ENCODE data around the gene GTF2F1.

GTF2F1 gene

DNA sequence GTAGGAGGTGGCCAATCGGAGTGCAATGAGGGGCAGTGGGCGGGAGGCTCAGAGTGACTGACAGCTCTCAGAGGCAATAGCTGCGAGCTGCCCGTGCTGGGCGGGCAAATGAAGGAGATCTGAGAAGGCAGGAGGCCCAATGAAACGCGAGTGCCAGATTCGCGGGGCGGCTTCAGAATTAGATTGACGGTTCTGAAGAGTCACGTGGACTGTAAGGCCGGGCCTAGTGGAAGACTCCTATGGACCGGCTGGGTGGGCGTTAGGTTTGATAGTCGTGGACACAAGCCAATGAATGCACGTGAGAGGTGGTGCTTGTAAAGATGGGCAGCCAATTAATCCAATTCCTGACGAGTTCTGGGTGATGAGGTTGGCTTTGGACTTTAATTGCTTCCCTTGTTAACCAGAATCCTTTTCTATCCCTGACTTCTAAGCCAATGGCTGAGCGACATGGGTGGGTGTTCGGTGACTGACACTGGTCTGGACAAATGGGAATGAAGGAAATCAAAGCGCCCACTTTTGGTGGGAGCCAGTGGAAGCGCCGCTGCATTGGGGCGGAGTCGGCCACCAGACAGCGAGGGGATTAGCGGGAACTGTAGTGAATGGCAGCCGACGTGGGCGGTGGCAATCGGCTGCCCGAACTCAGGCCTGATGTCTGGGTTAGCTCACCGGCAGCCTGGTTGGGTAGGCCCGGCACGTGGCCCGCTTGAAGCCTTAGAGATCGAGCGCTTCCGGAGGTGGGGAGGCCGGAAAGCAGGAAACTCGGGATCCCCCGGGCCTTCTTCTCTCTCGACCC is 32.2 kb upstream of the GTF2F1 start:
- no peak overlapping the region for H3K4me3 ChIP-seq (ENCODE audit: low read depth, low read length)
- in situ Hi-C loops (cut with HindIII; ENCODE audit: low sequenced_read_pairs): no loop called here
- peak; percentile 100 for DNase-seq (ENCODE audit: low read depth)
- TF ChIP-seq CTCF (IDR thresholded peaks at IDR 0.05; ENCODE audit: low read depth, low read length, missing control alignments): no peak

DNA sequence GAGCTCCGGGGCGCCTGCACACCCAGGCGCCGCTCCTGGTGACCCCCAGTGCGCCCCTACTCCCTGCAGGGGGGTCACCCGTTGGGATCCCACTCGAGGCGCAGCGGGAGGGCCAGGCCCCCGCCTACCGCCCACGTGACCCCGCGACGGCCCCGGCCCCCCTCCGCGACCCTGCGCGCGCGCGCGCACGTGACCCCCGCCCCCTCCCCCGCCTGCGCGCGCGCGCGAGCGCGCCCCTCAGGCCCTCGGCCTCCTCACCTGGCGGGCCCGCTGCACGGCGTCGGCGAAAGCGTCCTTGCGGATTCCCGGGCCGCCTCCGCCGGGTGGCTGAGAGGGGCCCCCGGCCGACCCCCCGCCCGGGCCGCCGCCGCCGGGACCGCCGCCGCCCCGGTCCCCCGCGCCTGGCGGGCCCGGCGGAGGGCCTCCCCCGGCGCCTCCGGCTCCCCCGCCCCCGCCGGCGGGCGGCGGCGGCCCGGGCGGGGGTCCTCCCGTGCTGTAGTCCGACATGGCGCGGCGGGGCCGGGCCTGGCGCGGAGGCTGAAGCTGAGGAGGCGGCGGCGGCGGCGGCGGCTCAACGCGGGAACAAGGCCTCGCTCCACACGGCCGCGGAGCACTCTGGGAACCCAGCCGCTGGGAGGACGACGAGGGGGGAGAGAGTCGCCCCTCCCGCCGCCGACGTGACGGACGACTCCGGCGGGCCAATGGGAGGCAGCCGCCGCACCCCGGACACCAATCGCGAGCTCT is 31.4 kb upstream of the GTF2F1 start, which contains the start of gene KHSRP:
Gene KHSRP, minus strand, starts transcription at position 617 of the 744 bp plus-strand sequence. Its CDS starts 110 bp downstream, at position 507.
- DNase-seq (ENCODE audit: low read depth): no peak
- TF ChIP-seq CTCF (IDR thresholded peaks at IDR 0.05; ENCODE audit: low read depth, low read length, missing control alignments): no peak
- in situ Hi-C loops (cut with HindIII; ENCODE audit: low sequenced_read_pairs): no loop called here
- H3K4me3 ChIP-seq (ENCODE audit: low read depth, low read length): peak within 1 kb of the TSS; percentile 78

DNA sequence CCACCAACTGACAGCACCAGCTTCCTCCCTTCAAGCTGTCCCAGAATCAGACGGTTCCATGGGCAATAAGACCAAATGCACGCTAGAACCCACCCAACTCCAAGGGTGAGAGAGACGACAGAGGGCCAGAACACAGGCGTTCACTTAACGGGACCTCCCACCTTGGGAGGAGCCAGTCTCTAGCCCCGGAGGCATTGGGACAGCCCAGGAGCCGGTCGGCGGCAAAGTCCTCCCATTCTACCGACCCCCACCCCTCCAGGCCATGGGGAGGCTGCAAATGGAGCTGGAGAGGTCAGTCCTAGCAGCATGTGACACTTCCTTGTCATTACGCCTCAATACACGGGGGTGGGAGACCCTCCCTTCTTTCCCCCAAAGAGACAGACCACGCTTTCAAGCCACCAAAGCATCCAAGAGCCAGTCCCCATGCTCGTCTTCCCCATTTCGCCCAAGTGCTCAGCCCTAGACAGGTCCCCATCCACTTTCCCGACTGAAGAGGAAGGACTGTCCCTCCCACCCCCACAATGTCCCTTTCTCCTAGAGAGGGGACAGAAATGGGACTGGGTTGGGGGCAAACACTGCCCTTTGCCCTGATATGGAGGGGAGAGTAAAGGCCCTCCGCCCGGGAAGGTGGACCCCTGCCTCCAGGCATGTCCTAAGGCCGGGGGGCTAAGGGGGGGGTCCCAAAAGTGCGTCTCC is 30.7 kb upstream of the GTF2F1 start:
- H3K4me3 ChIP-seq (ENCODE audit: low read depth, low read length): peak overlapping the region; percentile 78
- in situ Hi-C loops (cut with HindIII; ENCODE audit: low sequenced_read_pairs): no loop called here
- TF ChIP-seq CTCF (IDR thresholded peaks at IDR 0.05; ENCODE audit: low read depth, low read length, missing control alignments): no peak
- DNase-seq (ENCODE audit: low read depth): no peak

GRCh38 chr19:6421075-6422014 is 28.4 kb upstream of the GTF2F1 start:
- H3K4me3 ChIP-seq (ENCODE audit: low read depth, low read length): no peak overlapping the region
- in situ Hi-C loops (cut with HindIII; ENCODE audit: low sequenced_read_pairs): no loop called here
- DNase-seq (ENCODE audit: low read depth): no peak
- TF ChIP-seq CTCF (IDR thresholded peaks at IDR 0.05; ENCODE audit: low read depth, low read length, missing control alignments): no peak

GRCh38 chr19:6418562-6418932 is 25.6 kb upstream of the GTF2F1 start:
- no peak for DNase-seq (ENCODE audit: low read depth)
- H3K4me3 ChIP-seq (ENCODE audit: low read depth, low read length): no peak overlapping the region
- in situ Hi-C loops (cut with HindIII; ENCODE audit: low sequenced_read_pairs): no loop called here
- no peak for TF ChIP-seq CTCF (IDR thresholded peaks at IDR 0.05; ENCODE audit: low read depth, low read length, missing control alignments)
